PC-3 (cell line): ENCODE measurements around the gene RCSD1. TPM values are rescaled to one million over a fixed set of nuclear protein-coding genes. Genes with fewer than 3 reads are reported as not detected.
A peak's percentile ranks its signal among the peaks of the same experiment; 100 is the strongest.

ENCODE experiments used
- ATAC-seq: fragments of 200-7000 bp; cut with Tn5 transposase; 2 replicates; pipeline ENCODE4 v1.9.1; 2020; ENCODE audit warnings: mild to moderate bottlenecking, moderate library complexity
- BruUV-seq: library from RNA; stranded (reverse); fragments of 400-500 nt; replicated peaks from 2 replicates; lab custom pipeline; 2021; lab: Mats Ljungman, UMichigan
- CTCF ChIA-PET: fragments of 300-600 bp; sonication (Branson Sonifier 250); formaldehyde crosslinking; loops from one replicate; lab custom pipeline; 2022; ENCODE audit warnings: antibody characterized with exemption; lab: Charles Lee
- POLR2A ChIA-PET: fragments of 300-600 bp; sonication (Branson Sonifier 250); formaldehyde crosslinking; loops from one replicate; lab custom pipeline; 2022; ENCODE audit warnings: antibody characterized with exemption; ENCODE audit not compliant: unreplicated experiment; lab: Charles Lee
- DNase-seq: peaks from one replicate; pipeline ENCODE4 v3.0.0-alpha.2; 2015
- H2AFZ ChIP-seq: fragments of 300-600 bp; sonication (generic); 2 replicates; pipeline ENCODE4 v1.6.0; 2016; ENCODE audit warnings: antibody characterized with exemption, low read length
- H3F3A ChIP-seq: fragments of 300-600 bp; sonication (generic); one replicate; pipeline ENCODE4 v1.6.0; 2017; ENCODE audit warnings: antibody characterized with exemption, low read length, control low read depth, mild to moderate bottlenecking; ENCODE audit not compliant: unreplicated experiment
- H3K27ac ChIP-seq: fragments of 300-600 bp; sonication (generic); 2 replicates; pipeline ENCODE4 v1.5.1; 2016; ENCODE audit warnings: mild to moderate bottlenecking, low read length
- H3K27me3 ChIP-seq: fragments of 300-600 bp; sonication (generic); 2 replicates; pipeline ENCODE4 v1.6.1; 2016; ENCODE audit warnings: low read length, mixed read lengths
- H3K36me3 ChIP-seq: fragments of 300-600 bp; sonication (generic); 2 replicates; pipeline ENCODE4 v1.6.1; 2016; ENCODE audit warnings: low read depth, mixed run types, low read length, mixed read lengths
- H3K4me1 ChIP-seq: fragments of 300-600 bp; sonication (generic); 2 replicates; pipeline ENCODE4 v1.5.1; 2016; ENCODE audit warnings: low read length; ENCODE audit not compliant: insufficient read depth
- H3K4me2 ChIP-seq: fragments of 300-600 bp; sonication (generic); 2 replicates; pipeline ENCODE4 v1.6.0; 2016; ENCODE audit warnings: low read length
- H3K4me3 ChIP-seq: fragments of 300-600 bp; sonication (generic); 2 replicates; pipeline ENCODE4 v1.5.1; 2016; ENCODE audit warnings: mild to moderate bottlenecking, low read length, mixed read lengths
- H3K79me2 ChIP-seq: fragments of 300-600 bp; sonication (generic); 2 replicates; pipeline ENCODE4 v1.6.1; 2017; ENCODE audit warnings: low read length, mixed read lengths
- H3K9ac ChIP-seq: fragments of 300-600 bp; sonication (generic); 2 replicates; pipeline ENCODE4 v1.6.0; 2016; ENCODE audit warnings: mild to moderate bottlenecking, low read length
- H3K9me2 ChIP-seq: fragments of 300-600 bp; sonication (generic); replicated peaks from 2 replicates; pipeline ENCODE4 v1.6.1; 2016; ENCODE audit warnings: mixed run types, low read length, mixed read lengths
- H3K9me3 ChIP-seq: fragments of 300-600 bp; sonication (generic); 2 replicates; pipeline ENCODE4 v1.6.1; 2016; ENCODE audit warnings: low read length, mixed read lengths
- H4K20me1 ChIP-seq: fragments of 300-600 bp; sonication (generic); 2 replicates; pipeline ENCODE4 v1.6.1; 2016; ENCODE audit warnings: low read length, mixed read lengths
- CTCF ChIP-seq: fragments of 300-600 bp; sonication (generic); conservative IDR thresholded peaks from 2 replicates; pipeline ENCODE4 v1.5.1; 2017; ENCODE audit warnings: antibody characterized with exemption, low read depth, mild to moderate bottlenecking, low read length
- EZH2 ChIP-seq: fragments of 300-600 bp; sonication (generic); IDR thresholded peaks from one replicate; pipeline ENCODE4 v1.6.1; 2017; ENCODE audit warnings: antibody characterized with exemption, mild to moderate bottlenecking, low read length; ENCODE audit not compliant: unreplicated experiment
- EZH2phosphoT487 ChIP-seq: fragments of 300-600 bp; sonication (generic); IDR thresholded peaks from 2 replicates; pipeline ENCODE4 v1.6.1; 2018; ENCODE audit warnings: mild to moderate bottlenecking, antibody characterized with exemption, low read length, borderline replicate concordance
- intact Hi-C: fragments of 100-400 bp; cut with micrococcal nuclease; formaldehyde crosslinking; loops from 2 replicates; pipeline ENCODE4 v1.9.0; 2023
- total RNA-seq: library from RNA; depleted of rRNA; stranded (reverse); fragments of >200 nt; gene quantifications from 2 replicates; pipeline ENCODE4 v1.2.3, GENCODE V29; 2014

The RCSD1 gene
- total RNA-seq, 1 experiment from 2014 or later = not detected

GRCh38 chr1:167665469-167665868, 35.4 kb downstream of the RCSD1 start:
- H3K4me3 ChIP-seq = no peak overlapping the region
- ChIA-PET CTCF (no interaction called here), POLR2A (no interaction called here)
- H3K4me2 ChIP-seq = no peak overlapping the region
- peaks cover 31% of the 10 kb centered on the region for H3K4me1 ChIP-seq
- ATAC-seq = no peak
- TF ChIP-seq CTCF (no peak), EZH2 (no peak), EZH2phosphoT487 (no peak)
- H3F3A ChIP-seq = no peaks in the 10 kb centered on the region
- H3K79me2 ChIP-seq = no peaks in the 10 kb centered on the region
- H3K27ac ChIP-seq = no peak overlapping the region
- H2AFZ ChIP-seq = no peak overlapping the region
- H3K27me3 ChIP-seq = no peaks in the 10 kb centered on the region
- no TSS peak for BruUV-seq
- intact Hi-C loops = no loop called here
- no peak for DNase-seq
- H3K9me2 ChIP-seq = no peaks in the 10 kb centered on the region
- no peaks in the 10 kb centered on the region for H3K36me3 ChIP-seq
- no peak overlapping the region for H3K9ac ChIP-seq
- no peaks in the 10 kb centered on the region for H4K20me1 ChIP-seq
- no peaks in the 10 kb centered on the region for H3K9me3 ChIP-seq

GRCh38 chr1:167666416-167666815, 36.4 kb downstream of the RCSD1 start:
- no peak overlapping the region for H3K4me3 ChIP-seq
- no peak overlapping the region for H3K4me2 ChIP-seq
- BruUV-seq = no TSS peak
- H3K9ac ChIP-seq = no peak overlapping the region
- no peak overlapping the region for H3K27ac ChIP-seq
- H3K9me3 ChIP-seq = no peaks in the 10 kb centered on the region
- no peaks in the 10 kb centered on the region for H3K79me2 ChIP-seq
- H3K36me3 ChIP-seq = no peaks in the 10 kb centered on the region
- DNase-seq = peak; percentile 48
- no peak overlapping the region for H2AFZ ChIP-seq
- H3F3A ChIP-seq = no peaks in the 10 kb centered on the region
- intact Hi-C loops = loop anchor here (2.0 kb wide), 1 partner anchor 22 kb away; no protein-coding TSS in a partner anchor
- CTCF ChIA-PET = interaction anchor here (0.6 kb wide), 1 partner anchor 48 kb away, joined by 3 read pairs; no protein-coding TSS in a partner anchor
- H3K9me2 ChIP-seq = no peaks in the 10 kb centered on the region
- TF ChIP-seq EZH2phosphoT487 = no peak
- no peak for TF ChIP-seq EZH2
- no peak for TF ChIP-seq CTCF
- H4K20me1 ChIP-seq = no peaks in the 10 kb centered on the region
- POLR2A ChIA-PET = no interaction called here
- no peaks in the 10 kb centered on the region for H3K27me3 ChIP-seq
- H3K4me1 ChIP-seq = peaks cover 21% of the 10 kb centered on the region
- ATAC-seq = no peak

- no peak for ATAC-seq
- Histone ChIP-seq H3K9ac (no peak overlapping the region), H3K36me3 (no peaks in the 10 kb centered on the region), H3K4me2 (no peak overlapping the region), H3F3A (no peaks in the 10 kb centered on the region), H3K4me1 (peaks cover 16% of the 10 kb centered on the region), H3K27me3 (no peaks in the 10 kb centered on the region), H3K27ac (no peak overlapping the region), H3K9me2 (no peaks in the 10 kb centered on the region), H3K79me2 (no peaks in the 10 kb centered on the region), H3K4me3 (no peak overlapping the region), H4K20me1 (no peaks in the 10 kb centered on the region), H3K9me3 (no peaks in the 10 kb centered on the region), H2AFZ (no peak overlapping the region)
- no TSS peak for BruUV-seq
- intact Hi-C loops = loop anchor here (2.0 kb wide), 1 partner anchor 21 kb away; no protein-coding TSS in a partner anchor
- POLR2A ChIA-PET = no interaction called here
- CTCF ChIA-PET = interaction anchor here (0.6 kb wide), 1 partner anchor 21 kb away, joined by 3 read pairs; no protein-coding TSS in a partner anchor
- no peak for DNase-seq
- no peak for TF ChIP-seq EZH2phosphoT487
- no peak for TF ChIP-seq EZH2
- TF ChIP-seq CTCF = no peak
These were observed 37.5 kb downstream of the RCSD1 start for GRCh38 chr1:167667536-167667935.
